GM19035 (cell line): ENCODE measurements around the gene ALDOC.
"Not testable (repeated sequence)": the region's sequence is repeated elsewhere in the genome, so short reads cannot be mapped to it uniquely, and the experiment has no call there.

ENCODE experiments used
- ATAC-seq: cut with Tn5 transposase; IDR thresholded peaks from one replicate; pipeline ENCODE4 v1.9.1; 2021; ENCODE audit not compliant: unreplicated experiment

ALDOC gene

GRCh38 chr17:28576758-28577465, at the start of gene ALDOC:
Gene ALDOC, minus strand, starts transcription at chr17:28576895. Its CDS starts 1,363 bp downstream, at chr17:28575532.
- peak; percentile 77 for ATAC-seq

DNA sequence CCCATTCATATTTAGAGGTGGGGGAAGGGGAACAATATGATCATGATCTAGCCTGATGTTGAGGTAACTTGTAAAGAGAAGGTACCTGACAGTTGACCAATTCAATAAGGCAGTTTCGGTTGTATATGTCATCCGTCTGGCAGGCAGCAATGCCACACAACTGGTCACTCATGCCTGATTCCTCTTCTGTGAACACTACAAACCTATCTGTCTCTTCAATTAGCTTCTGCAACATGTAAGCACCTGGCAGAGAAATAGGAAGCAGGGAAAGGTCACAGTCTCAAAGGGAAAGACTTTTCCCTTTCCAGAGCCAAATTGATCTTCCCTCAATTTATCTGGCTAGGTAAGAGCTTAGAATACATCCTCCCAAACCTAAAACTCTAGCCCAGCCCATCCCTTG, 47.5 kb upstream of the ALDOC start:
- ATAC-seq: no peak

GRCh38 chr17:28623696-28624095, 47.0 kb upstream of the ALDOC start:
- ATAC-seq: no peak

GRCh38 chr17:28622186-28622585, 45.5 kb upstream of the ALDOC start:
- ATAC-seq: no peak

DNA sequence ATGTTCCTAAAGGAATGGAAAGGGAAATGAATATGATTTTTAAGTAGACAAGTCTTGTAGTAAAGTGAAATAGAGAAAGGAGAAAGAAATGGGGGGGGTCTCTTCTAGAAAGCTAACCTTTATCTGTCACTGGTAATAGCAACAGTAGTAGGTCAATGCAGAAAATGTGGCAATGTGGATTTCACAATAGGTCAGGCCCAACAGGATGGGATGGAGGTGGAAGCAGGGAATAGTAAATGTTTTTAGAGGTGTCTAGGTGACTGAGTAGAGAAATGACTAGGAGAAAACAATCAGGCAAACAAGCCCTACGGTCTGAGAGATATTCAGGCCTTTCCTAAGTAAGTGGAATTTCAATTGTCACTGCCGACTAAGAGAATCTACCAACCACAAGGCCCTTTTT, 43.3 kb upstream of the ALDOC start:
- ATAC-seq: no peak

GRCh38 chr17:28618464-28618863, 41.8 kb upstream of the ALDOC start:
- ATAC-seq: no peak

DNA sequence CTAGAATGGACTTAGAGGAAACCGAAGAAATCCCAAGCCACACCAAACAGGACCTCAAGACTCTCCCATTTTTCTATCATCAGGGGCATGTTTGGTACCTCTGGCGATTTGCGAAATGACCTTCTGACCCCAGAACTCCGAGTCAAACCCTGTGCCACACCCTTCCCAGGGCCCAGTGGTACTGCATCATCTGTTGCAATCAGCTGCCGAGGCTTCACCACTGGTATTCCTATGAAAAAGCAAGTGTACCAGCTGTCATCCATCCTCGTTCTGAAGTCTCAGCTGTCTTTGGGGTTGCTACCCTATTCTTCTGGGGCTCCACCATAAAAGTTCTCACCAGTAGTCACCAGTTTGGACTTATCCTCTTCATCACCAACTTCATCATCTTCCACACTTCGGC, 39.6 kb upstream of the ALDOC start:
- ATAC-seq: no peak

DNA sequence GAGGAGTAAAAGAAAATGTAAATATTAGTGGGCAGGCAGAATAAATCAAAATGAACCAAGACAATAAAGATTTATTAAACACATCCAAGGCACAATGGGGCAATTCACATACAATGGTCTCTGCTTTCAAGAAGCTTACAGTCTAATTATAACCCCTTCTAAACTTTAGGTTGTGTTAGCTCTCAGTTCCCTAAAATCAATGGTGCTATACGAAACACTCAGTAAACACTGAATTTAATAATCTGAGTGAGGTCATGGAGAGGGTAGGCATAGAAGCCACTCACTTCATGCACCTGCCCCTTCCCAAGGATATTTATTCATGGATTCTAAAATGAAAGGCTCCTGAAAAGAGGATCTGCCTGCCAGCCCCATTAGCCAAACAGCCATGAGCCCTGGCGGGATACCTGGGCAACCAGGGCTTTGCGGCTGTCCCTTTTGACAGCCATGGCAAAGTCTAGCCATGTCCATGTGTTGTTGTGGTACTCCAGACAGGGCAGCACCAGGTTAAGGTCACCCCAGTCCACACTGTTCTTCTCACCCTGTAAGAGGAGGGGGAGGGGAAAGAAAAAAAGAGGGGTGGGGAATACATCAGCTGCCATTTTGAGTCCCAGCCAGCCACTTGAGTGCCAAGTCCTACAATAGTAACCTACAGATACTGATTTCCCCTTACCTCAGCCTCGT, 38.7 kb upstream of the ALDOC start:
- ATAC-seq: no peak

GRCh38 chr17:28613931-28614381, 37.3 kb upstream of the ALDOC start, which contains the start of gene RSKR:
Gene RSKR, minus strand, starts transcription at chr17:28614185. Its CDS starts 24 bp downstream, at chr17:28614161.
- no peak for ATAC-seq

DNA sequence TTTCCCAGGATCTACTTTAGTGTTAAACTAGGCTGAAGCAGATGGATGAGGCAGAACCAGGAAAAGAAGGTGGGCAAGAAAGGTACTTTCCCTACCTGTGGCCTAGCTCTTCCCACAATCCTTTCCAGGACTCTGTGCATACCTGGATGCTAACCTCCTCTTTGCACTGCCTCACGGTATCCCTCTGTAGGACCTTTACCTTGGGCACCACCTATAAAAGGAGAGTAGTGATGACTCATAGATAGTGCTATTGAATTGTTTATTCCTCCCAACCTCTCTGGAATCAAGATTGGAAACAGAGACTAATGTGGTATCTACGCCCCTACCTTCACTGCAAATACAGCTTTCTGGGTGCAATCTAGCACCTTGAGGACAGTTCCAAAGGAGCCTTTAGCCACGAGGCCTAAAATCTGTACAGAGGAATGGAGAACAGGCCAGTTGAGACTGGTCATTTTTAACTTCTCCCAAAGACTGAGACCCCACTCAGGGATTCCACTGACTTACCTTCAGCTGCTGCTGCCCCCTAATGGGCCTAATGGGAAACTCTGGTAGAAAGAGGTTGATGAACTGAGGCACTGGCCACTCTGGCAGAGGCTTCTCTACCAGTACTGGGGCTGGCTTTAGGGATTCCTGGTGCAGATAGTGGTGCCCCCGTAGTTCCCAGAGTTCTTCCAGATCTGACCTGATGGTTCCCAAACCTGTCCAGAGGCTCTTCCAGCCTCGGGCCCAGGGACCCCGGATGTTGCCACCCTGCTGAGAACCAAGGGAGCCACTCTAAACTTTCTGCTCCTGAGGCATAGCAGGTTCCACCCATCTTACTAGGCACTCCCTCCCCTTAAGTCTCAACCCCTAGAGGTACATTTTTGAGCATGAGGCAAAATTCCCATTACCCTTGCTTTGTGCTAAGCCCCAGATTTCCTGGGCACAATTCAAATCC, 36.5 kb upstream of the ALDOC start:
- no peak for ATAC-seq

GRCh38 chr17:28612531-28612930, 35.8 kb upstream of the ALDOC start:
- no peak for ATAC-seq

GRCh38 chr17:28610376-28610775, 33.7 kb upstream of the ALDOC start:
- ATAC-seq: no peak

DNA sequence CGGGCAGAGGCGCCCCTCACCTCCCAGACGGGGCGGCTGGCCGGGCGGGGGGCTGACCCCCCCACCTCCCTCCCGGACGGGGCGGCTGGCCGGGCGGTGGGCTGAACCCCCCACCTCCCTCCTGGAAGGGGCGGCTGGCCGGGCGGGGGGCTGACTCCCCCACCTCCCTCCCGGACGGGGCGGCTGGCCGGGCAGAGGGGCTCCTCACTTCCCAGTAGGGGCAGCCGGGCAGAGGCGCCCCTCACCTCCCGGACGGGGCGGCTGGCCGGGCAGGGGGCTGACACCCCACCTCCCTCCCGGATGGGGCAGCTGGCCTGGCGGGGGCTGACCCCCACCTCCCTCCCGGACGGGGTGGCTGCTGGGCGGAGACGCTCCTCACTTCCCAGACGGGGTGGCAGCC, 27.3 kb upstream of the ALDOC start:
- ATAC-seq: not testable (repeated sequence)

GRCh38 chr17:28599311-28600184, 22.9 kb upstream of the ALDOC start:
- peak; percentile 36 for ATAC-seq

DNA sequence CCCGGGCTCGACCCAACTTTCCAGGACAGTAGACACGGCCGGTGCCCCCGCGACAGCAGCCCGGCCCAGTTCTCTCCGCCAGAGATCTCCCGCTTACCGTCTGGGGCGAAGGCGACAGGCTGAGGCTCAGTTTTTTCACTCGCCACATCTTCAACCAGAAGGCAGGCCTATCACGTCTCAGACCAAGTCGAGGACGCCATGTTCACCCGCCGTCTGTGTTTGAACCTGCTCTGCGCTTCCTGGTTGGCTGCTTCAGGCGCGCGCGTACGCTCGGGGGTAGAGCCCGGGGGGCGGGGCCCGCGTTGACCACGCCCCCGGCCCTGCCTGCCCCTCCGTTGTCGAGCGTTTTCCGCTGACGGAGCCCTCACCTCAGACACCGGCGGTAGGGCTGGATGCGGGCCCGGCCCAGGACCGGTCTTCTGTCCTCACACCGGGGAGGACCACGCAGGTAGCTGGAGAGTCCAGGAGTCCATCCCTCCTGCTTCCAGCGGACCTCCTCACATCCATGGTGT, 22.2 kb upstream of the ALDOC start, which contains the start of gene SPAG5:
TSS of gene SPAG5 (minus strand) at position 227 of the 512 bp plus-strand sequence. CDS start at position 148, 79 bp downstream.
- peak; percentile 88 for ATAC-seq

DNA sequence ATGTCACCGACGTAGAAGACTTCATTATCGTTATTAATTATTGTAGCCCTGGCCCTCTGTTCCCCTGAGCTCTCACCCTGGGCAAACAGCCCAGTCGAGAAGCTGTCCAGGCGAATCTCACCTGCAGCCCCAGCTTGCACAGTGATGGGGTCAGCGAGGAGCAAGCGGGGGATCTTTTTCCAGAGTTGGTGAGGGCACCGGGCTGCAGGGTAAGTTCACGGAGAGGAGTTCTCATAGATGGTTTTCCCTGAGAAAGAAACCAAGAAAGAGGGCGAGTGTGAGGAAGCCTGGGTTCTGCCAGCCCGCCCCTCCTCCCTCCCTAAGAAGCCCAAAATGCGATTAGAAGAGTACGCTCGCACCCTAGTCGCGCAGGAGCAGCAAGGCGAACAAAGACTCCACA, 21.7 kb upstream of the ALDOC start:
- ATAC-seq: peak; percentile 3

DNA sequence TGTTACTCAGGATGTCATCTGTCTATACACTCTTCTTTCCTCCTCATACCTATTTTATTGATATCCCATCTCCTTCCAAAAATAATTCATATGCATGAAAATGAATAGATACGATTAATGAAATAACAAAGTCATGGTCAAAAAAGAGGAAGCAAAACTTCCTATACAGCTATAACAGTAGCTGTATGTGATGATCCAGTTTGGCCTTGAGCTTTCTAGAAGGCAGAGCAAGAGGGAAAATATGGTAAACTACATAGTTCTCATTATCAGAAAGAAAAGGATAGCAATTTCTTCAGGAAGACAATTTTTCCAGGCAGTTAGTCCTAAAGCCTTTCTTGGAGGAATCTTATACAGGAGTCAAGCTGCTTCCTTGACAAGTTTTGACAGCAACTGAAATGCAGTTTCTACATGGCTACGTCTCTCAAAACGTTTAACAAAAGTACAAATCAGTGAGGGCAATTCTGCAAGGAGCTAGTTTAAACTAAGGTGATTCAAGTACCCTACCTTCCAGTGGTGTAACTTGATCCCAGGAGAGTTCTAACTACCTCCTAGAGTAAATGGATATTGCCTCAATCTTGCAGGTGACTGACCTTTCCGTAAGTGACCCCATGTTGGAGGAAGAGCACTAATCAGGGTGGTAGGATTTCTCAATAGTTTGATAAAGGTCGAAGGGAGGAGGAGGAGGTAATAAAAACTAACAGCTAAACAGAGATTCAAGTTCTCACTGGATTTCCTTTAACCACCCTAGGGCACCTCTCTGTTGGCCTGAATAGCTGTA, 21.1 kb upstream of the ALDOC start:
- no peak for ATAC-seq

- no peak for ATAC-seq
These were observed 15.6 kb upstream of the ALDOC start for GRCh38 chr17:28592260-28592659.

GRCh38 chr17:28585851-28586250, 9.2 kb upstream of the ALDOC start:
- no peak for ATAC-seq
